GM12891 (cell line): ENCODE measurements around the gene KLRC3.

ENCODE experiments used
- POLR2A ChIP-seq: IDR thresholded peaks from 2 replicates; pipeline ENCODE4 v1.6.1; 2011; ENCODE audit warnings: low read depth, low read length, control low read depth
- POLR2AphosphoS5 ChIP-seq: IDR thresholded peaks from 2 replicates; pipeline ENCODE4 v1.6.1; 2011; ENCODE audit warnings: low read depth, low read length, control low read depth
- POU2F2 ChIP-seq: IDR thresholded peaks from 2 replicates; pipeline ENCODE4 v1.6.1; 2011; ENCODE audit warnings: low read depth, mild to moderate bottlenecking, control low read depth, low read length, moderate library complexity
- SPI1 ChIP-seq: IDR thresholded peaks from 2 replicates; pipeline ENCODE4 v1.6.1; 2011; ENCODE audit warnings: low read depth, low read length, control low read depth
- TAF1 ChIP-seq: IDR thresholded peaks from 2 replicates; pipeline ENCODE4 v1.6.1; 2011; ENCODE audit warnings: low read depth, low read length, control low read depth

- TF ChIP-seq POLR2AphosphoS5 (no peak), POLR2A (no peak), SPI1 (no peak), TAF1 (no peak), POU2F2 (no peak)
These were observed 45.9 kb upstream of the KLRC3 start for GRCh38 chr12:10466311-10466710.
